OCI-LY7 (cell line): ENCODE results near the gene DNAL4. TPM values are rescaled to one million over a fixed set of nuclear protein-coding genes. Genes with fewer than 3 reads are reported as not detected.
A peak's percentile ranks its signal among the peaks of the same experiment; 100 is the strongest.

Experiments
- BruUV-seq: library from RNA; stranded (reverse); fragments of 400-500 nt; replicated peaks from 2 replicates; lab custom pipeline; 2021; lab: Mats Ljungman, UMichigan
- CTCF ChIA-PET: fragments of 300-600 bp; sonication (Branson Sonifier 250); formaldehyde crosslinking; loops from one replicate; lab custom pipeline; 2022; ENCODE audit warnings: antibody characterized with exemption; ENCODE audit not compliant: unreplicated experiment; lab: Charles Lee
- POLR2A ChIA-PET: fragments of 300-600 bp; sonication (Branson Sonifier 250); formaldehyde crosslinking; loops from one replicate; lab custom pipeline; 2022; ENCODE audit warnings: antibody characterized with exemption; lab: Charles Lee
- DNase-seq: peaks from one replicate; pipeline ENCODE4 v3.0.0-alpha.2; 2015; ENCODE audit warnings: low spot score
- H2AFZ ChIP-seq: fragments of 200-600 bp; sonication (generic), shearing (Covaris generic); 2 replicates; pipeline ENCODE4 v1.6.1; 2014; ENCODE audit warnings: mild to moderate bottlenecking, antibody characterized with exemption, low read length, moderate library complexity
- H3K27ac ChIP-seq: fragments of 200-600 bp; sonication (generic); 2 replicates; pipeline ENCODE4 v1.5.1; 2014; ENCODE audit warnings: mixed run types, low read depth, mild to moderate bottlenecking, moderate library complexity, low read length, inconsistent platforms; ENCODE audit not compliant: poor library complexity, severe bottlenecking
- H3K36me3 ChIP-seq: fragments of 200-600 bp; sonication (generic); 2 replicates; pipeline ENCODE4 v1.6.1; 2014; ENCODE audit warnings: mild to moderate bottlenecking, antibody characterized with exemption, low read length, moderate library complexity, mixed read lengths; ENCODE audit not compliant: insufficient read depth
- H3K4me1 ChIP-seq: fragments of 200-600 bp; sonication (generic); 2 replicates; pipeline ENCODE4 v1.5.1; 2014; ENCODE audit warnings: mild to moderate bottlenecking, low read length; ENCODE audit not compliant: insufficient read depth, poor library complexity, severe bottlenecking
- H3K4me2 ChIP-seq: fragments of 200-600 bp; sonication (generic); 2 replicates; pipeline ENCODE4 v1.6.1; 2014; ENCODE audit warnings: mild to moderate bottlenecking, low read length
- H3K4me3 ChIP-seq: fragments of 200-600 bp; sonication (generic); 2 replicates; pipeline ENCODE4 v1.5.1; 2014; ENCODE audit warnings: mild to moderate bottlenecking, low read depth, low read length; ENCODE audit not compliant: poor library complexity, severe bottlenecking
- H3K79me2 ChIP-seq: fragments of 200-600 bp; sonication (generic); 2 replicates; pipeline ENCODE4 v1.6.1; 2016; ENCODE audit warnings: low read depth, mild to moderate bottlenecking, low read length, moderate library complexity, mixed read lengths; ENCODE audit not compliant: insufficient read depth
- H3K9me2 ChIP-seq: fragments of 200-600 bp; sonication (generic); 2 replicates; pipeline ENCODE4 v1.6.1; 2016; ENCODE audit warnings: mild to moderate bottlenecking, low read length, mixed read lengths; ENCODE audit not compliant: insufficient read depth
- H3K9me3 ChIP-seq: fragments of 200-600 bp; sonication (generic); 2 replicates; pipeline ENCODE4 v1.6.1; 2014; ENCODE audit warnings: mild to moderate bottlenecking, mixed run types, low read length, mixed read lengths
- H4K20me1 ChIP-seq: fragments of 200-600 bp; sonication (generic); 2 replicates; pipeline ENCODE4 v1.6.1; 2014; ENCODE audit warnings: mild to moderate bottlenecking, antibody characterized with exemption, low read length, moderate library complexity, mixed read lengths; ENCODE audit not compliant: insufficient read depth
- CTCF ChIP-seq: fragments of 200-600 bp; sonication (generic); conservative IDR thresholded peaks from 2 replicates; pipeline ENCODE4 v1.5.1; 2014; ENCODE audit warnings: mild to moderate bottlenecking, antibody characterized with exemption, low read length, moderate library complexity, mixed read lengths
- EZH2phosphoT487 ChIP-seq: fragments of 200-600 bp; sonication (generic); IDR thresholded peaks from 2 replicates; pipeline ENCODE4 v1.6.1; 2018; ENCODE audit warnings: low read depth, borderline replicate concordance, mild to moderate bottlenecking, mixed run types, antibody characterized with exemption, low read length, moderate library complexity, mixed read lengths
- intact Hi-C: fragments of 100-400 bp; cut with micrococcal nuclease; formaldehyde crosslinking; loops from one replicate; pipeline ENCODE4 v1.10.0; 2022; ENCODE audit not compliant: unreplicated experiment
- total RNA-seq, 2 experiments: library from RNA; depleted of rRNA in 1 of 2; stranded (reverse); fragments of >200 nt in 1 of 2; shearing (Covaris generic) in 1 of 2; gene quantifications; 2 replicates each; pipeline ENCODE4 v1.2.3, GENCODE V29; 2014 to 2022

Gene DNAL4
- total RNA-seq, 2 experiments from 2014 or later: 6.6 to 7.1 TPM

DNA sequence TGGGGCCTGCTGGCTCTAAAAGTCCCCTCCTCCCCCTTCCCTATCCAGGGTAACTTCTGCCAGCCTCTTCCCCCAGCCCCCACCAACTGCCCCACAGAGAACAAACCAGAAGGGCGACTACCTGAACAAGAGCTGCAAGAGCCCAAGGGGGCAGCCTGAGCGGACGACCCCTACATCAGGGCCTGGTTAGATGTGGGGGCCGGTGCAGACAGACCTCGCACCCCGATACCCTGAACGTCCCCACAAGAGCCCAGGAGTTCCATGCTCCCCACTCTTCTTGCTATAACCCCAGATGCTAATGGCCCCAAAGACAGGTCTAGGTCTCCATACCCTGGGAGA lies 58.8 kb downstream of the DNAL4 start:
- Histone ChIP-seq H3K4me3 (no peak overlapping the region), H4K20me1 (no peaks in the 10 kb centered on the region), H3K36me3 (peaks cover 85% of the 10 kb centered on the region), H3K9me3 (no peaks in the 10 kb centered on the region), H3K4me2 (no peak overlapping the region), H3K4me1 (no peaks in the 10 kb centered on the region), H3K27ac (no peak overlapping the region), H3K79me2 (no peaks in the 10 kb centered on the region), H3K9me2 (no peaks in the 10 kb centered on the region), H2AFZ (no peak overlapping the region)
- DNase-seq: no peak
- ChIA-PET CTCF (no interaction called here), POLR2A (interaction anchor here (0.7 kb wide), 1 partner anchor 1009 kb away, joined by 5 read pairs; no protein-coding TSS in a partner anchor)
- TF ChIP-seq EZH2phosphoT487 (no peak), CTCF (no peak)
- no TSS peak for BruUV-seq
- intact Hi-C loops: no loop called here

- Histone ChIP-seq H3K4me3 (no peak overlapping the region), H3K4me2 (no peak overlapping the region), H3K4me1 (no peaks in the 10 kb centered on the region), H2AFZ (no peak overlapping the region), H4K20me1 (no peaks in the 10 kb centered on the region), H3K9me3 (no peaks in the 10 kb centered on the region), H3K9me2 (no peaks in the 10 kb centered on the region), H3K27ac (no peak overlapping the region), H3K36me3 (peaks cover 83% of the 10 kb centered on the region), H3K79me2 (no peaks in the 10 kb centered on the region)
- ChIA-PET POLR2A (interaction anchor here (0.6 kb wide), 1 partner anchor 1432 kb away, joined by 3 read pairs; no protein-coding TSS in a partner anchor), CTCF (no interaction called here)
- TSS peak; percentile 73 for BruUV-seq
- intact Hi-C loops: no loop called here
- no peak for TF ChIP-seq EZH2phosphoT487
- no peak for TF ChIP-seq CTCF
- no peak for DNase-seq
These were observed 59.4 kb downstream of the DNAL4 start for GRCh38 chr22:38734421-38735100.

GRCh38 chr22:38733724-38734381 lies 60.1 kb downstream of the DNAL4 start:
- H3K27ac ChIP-seq: no peak overlapping the region
- no peak for DNase-seq

More at GRCh38 chr22:38733724-38734381, 60.1 kb downstream of the DNAL4 start:
- no peaks in the 10 kb centered on the region for H3K79me2 ChIP-seq
- no peaks in the 10 kb centered on the region for H3K9me2 ChIP-seq
- intact Hi-C loops: no loop called here
- no peaks in the 10 kb centered on the region for H4K20me1 ChIP-seq
- H2AFZ ChIP-seq: no peak overlapping the region
- no peak for TF ChIP-seq EZH2phosphoT487
- no peak for TF ChIP-seq CTCF
- POLR2A ChIA-PET: interaction anchor here (0.6 kb wide), 1 partner anchor 1431 kb away, joined by 3 read pairs; no protein-coding TSS in a partner anchor
- H3K4me3 ChIP-seq: no peak overlapping the region
- H3K36me3 ChIP-seq: peaks cover 83% of the 10 kb centered on the region
- CTCF ChIA-PET: no interaction called here
- H3K4me2 ChIP-seq: no peak overlapping the region
- H3K9me3 ChIP-seq: no peaks in the 10 kb centered on the region
- BruUV-seq: no TSS peak
- H3K4me1 ChIP-seq: no peaks in the 10 kb centered on the region
